Measurements from ENCODE around the gene FHAD1. TPM values are rescaled to one million over a fixed set of nuclear protein-coding genes. Genes with fewer than 3 reads are reported as not detected.

FHAD1 gene
- total RNA-seq, 1 experiment from 2014 or later: 3.5 TPM

DNA sequence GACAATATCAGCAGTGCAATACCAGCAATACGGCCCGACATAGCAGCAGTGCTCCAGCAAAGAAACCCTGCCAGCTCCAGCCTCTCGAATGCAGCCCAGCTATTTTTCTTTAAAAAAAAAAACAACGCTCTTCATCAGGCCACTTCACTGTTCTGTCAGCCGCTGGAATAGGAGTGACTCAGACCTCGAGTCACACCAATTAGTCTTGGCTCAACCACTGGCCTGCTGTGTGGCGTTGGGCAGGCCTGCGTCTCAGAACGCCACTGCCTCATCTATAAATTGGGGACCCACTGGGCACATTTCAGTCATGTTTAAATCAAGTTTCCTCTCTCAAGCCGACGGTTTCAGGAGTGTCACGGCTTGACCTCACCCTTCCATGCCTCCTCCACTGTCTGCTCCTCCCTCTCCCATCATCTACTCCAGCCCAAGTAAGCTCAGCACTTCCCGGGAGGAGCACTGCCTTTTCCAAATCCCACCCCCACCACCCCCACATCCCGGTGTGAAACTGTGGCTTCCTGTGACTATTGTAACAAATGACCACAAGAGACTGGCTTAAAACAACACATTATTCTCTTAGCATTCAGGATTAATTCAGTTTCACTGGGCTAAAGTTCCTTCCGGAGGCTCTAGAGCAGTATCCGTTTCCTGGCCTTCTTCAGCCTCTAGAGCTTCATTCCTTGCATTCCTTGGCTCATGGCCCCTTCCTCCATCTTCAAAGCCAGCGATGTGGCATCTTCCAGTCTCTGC lies 90.8 kb downstream of the FHAD1 start:
- BruUV-seq (replicated peaks): no TSS peak
- peak overlapping the region; percentile 39 for H3K9ac ChIP-seq (ENCODE audit: low read length)
- TF ChIP-seq CBX3 (IDR thresholded peaks at IDR 0.05; ENCODE audit: low read depth) (peak; percentile 82; the same call in 1 of the 2 replicates), ELF1 (IDR thresholded peaks at IDR 0.05; ENCODE audit: borderline replicate concordance, low read depth) (no peak), RAD21 (IDR thresholded peaks at IDR 0.05; ENCODE audit: low read depth) (0 out of 2 replicates have a peak, but pooled peaks have one; percentile 19), YY1 (IDR thresholded peaks at IDR 0.05; ENCODE audit: extremely low read depth, insufficient replicate concordance, low read depth, low read length) (no peak), POLR2AphosphoS5 (IDR thresholded peaks at IDR 0.05; ENCODE audit: low read depth, low read length) (peak; percentile 52), EGR1 (IDR thresholded peaks at IDR 0.05; ENCODE audit: low read depth) (peak; percentile 77), FOSL1 (IDR thresholded peaks at IDR 0.05; ENCODE audit: low read depth) (peak; percentile 84), TCF7L2 (IDR thresholded peaks at IDR 0.05; ENCODE audit: borderline replicate concordance, extremely low read depth, insufficient read depth, insufficient read length) (no peak), CEBPB (IDR thresholded peaks at IDR 0.05; ENCODE audit: low read depth) (no peak), SP1 (IDR thresholded peaks at IDR 0.05; ENCODE audit: low read depth) (peak; percentile 69), JUND (IDR thresholded peaks at IDR 0.05) (peak; percentile 78)
- TF ChIP-seq, protein P1, sequence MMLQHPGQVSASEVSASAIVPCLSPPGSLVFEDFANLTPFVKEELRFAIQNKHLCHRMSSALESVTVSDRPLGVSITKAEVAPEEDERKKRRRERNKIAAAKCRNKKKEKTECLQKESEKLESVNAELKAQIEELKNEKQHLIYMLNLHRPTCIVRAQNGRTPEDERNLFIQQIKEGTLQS (IDR thresholded peaks at IDR 0.05): no peak
- TF ChIP-seq, protein P2, sequence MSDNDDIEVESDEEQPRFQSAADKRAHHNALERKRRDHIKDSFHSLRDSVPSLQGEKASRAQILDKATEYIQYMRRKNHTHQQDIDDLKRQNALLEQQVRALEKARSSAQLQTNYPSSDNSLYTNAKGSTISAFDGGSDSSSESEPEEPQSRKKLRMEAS (IDR thresholded peaks at IDR 0.05): peak; percentile 79
- TF ChIP-seq, protein P3, sequence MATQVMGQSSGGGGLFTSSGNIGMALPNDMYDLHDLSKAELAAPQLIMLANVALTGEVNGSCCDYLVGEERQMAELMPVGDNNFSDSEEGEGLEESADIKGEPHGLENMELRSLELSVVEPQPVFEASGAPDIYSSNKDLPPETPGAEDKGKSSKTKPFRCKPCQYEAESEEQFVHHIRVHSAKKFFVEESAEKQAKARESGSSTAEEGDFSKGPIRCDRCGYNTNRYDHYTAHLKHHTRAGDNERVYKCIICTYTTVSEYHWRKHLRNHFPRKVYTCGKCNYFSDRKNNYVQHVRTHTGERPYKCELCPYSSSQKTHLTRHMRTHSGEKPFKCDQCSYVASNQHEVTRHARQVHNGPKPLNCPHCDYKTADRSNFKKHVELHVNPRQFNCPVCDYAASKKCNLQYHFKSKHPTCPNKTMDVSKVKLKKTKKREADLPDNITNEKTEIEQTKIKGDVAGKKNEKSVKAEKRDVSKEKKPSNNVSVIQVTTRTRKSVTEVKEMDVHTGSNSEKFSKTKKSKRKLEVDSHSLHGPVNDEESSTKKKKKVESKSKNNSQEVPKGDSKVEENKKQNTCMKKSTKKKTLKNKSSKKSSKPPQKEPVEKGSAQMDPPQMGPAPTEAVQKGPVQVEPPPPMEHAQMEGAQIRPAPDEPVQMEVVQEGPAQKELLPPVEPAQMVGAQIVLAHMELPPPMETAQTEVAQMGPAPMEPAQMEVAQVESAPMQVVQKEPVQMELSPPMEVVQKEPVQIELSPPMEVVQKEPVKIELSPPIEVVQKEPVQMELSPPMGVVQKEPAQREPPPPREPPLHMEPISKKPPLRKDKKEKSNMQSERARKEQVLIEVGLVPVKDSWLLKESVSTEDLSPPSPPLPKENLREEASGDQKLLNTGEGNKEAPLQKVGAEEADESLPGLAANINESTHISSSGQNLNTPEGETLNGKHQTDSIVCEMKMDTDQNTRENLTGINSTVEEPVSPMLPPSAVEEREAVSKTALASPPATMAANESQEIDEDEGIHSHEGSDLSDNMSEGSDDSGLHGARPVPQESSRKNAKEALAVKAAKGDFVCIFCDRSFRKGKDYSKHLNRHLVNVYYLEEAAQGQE (IDR thresholded peaks at IDR 0.05; ENCODE audit: low read depth): no peak
- TF ChIP-seq, protein P4, sequence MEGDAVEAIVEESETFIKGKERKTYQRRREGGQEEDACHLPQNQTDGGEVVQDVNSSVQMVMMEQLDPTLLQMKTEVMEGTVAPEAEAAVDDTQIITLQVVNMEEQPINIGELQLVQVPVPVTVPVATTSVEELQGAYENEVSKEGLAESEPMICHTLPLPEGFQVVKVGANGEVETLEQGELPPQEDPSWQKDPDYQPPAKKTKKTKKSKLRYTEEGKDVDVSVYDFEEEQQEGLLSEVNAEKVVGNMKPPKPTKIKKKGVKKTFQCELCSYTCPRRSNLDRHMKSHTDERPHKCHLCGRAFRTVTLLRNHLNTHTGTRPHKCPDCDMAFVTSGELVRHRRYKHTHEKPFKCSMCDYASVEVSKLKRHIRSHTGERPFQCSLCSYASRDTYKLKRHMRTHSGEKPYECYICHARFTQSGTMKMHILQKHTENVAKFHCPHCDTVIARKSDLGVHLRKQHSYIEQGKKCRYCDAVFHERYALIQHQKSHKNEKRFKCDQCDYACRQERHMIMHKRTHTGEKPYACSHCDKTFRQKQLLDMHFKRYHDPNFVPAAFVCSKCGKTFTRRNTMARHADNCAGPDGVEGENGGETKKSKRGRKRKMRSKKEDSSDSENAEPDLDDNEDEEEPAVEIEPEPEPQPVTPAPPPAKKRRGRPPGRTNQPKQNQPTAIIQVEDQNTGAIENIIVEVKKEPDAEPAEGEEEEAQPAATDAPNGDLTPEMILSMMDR (IDR thresholded peaks at IDR 0.05 in 2 of 3, conservative IDR thresholded peaks at IDR 0.05 in 1 of 3; ENCODE audit: borderline replicate concordance in 1 of 3, insufficient read depth in 1 of 3, low read depth in 2 of 3, low read length in 2 of 3): no peak
- intact Hi-C loops (cut with micrococcal nuclease): no loop called here
- DNase-seq (ENCODE audit: low read depth, low spot score): peak; percentile 70
- H3K4me1 ChIP-seq (ENCODE audit: control insufficient read depth in 1 of 2, insufficient read depth in 2 of 2, low read length in 2 of 2): peaks cover 18 to 52% of the 10 kb centered on the region in 2 experiments
- H3K36me3 ChIP-seq (ENCODE audit: control insufficient read depth in 1 of 2, insufficient read depth in 2 of 2, low read length in 2 of 2): no peaks in the 10 kb centered on the region; a peak in 1 of 4 replicates
- H3K79me2 ChIP-seq (ENCODE audit: insufficient read depth, low read length): no peaks in the 10 kb centered on the region
- H3K27ac ChIP-seq (ENCODE audit: low read depth, low read length): peak overlapping the region; percentile 21; the same call in 1 of the 2 replicates
- H3K27me3 ChIP-seq (ENCODE audit: insufficient read depth, low read length): no peaks in the 10 kb centered on the region
- ChIA-PET CTCF (interaction anchor here (3.4 kb wide), 1 partner anchor 14 kb away, joined by 22 read pairs; no protein-coding TSS in a partner anchor), RAD21 (ENCODE audit: low non-redundant PET in 1 of 2, low total read pairs in 2 of 2, uncharacterized antibody in 2 of 2, unreplicated experiment in 2 of 2) (no interaction called here), POLR2A (interaction anchor here (0.6 kb wide), 1 partner anchor 12 kb away, joined by 3 read pairs; no protein-coding TSS in a partner anchor)
- peak overlapping the region; percentile 36 for H2AFZ ChIP-seq (ENCODE audit: low read depth, low read length, poor library complexity, severe bottlenecking)
- peak overlapping the region in 1 of 2 experiments; percentile 38; a peak in 2 of 4 replicates for H3K4me3 ChIP-seq (replicated peaks in 1 of 2; ENCODE audit: low read depth in 1 of 2, low read length in 2 of 2)
- ATAC-seq: peak; percentile 88
- H4K20me1 ChIP-seq (ENCODE audit: insufficient read depth): no peaks in the 10 kb centered on the region
- H3K9me3 ChIP-seq (ENCODE audit: control insufficient read depth in 1 of 2, insufficient read depth in 1 of 2, low read depth in 1 of 2, low read length in 2 of 2): no peaks in the 10 kb centered on the region
- H3K9me2 ChIP-seq (ENCODE audit: insufficient read depth): no peaks in the 10 kb centered on the region
- H3K4me2 ChIP-seq (ENCODE audit: low read length): peak overlapping the region; percentile 74

Data from HCT116 (cell line).